NCI-H146 treated with DMSO at 0.1 percent for 48 hours (cell line): ENCODE data around the gene PDZD4.

Experiments used
- DNase-seq: peaks from one replicate; lab custom pipeline; 2025; ENCODE audit not compliant: unreplicated experiment; lab: John Stamatoyannopoulos, UW

Gene PDZD4

DNA sequence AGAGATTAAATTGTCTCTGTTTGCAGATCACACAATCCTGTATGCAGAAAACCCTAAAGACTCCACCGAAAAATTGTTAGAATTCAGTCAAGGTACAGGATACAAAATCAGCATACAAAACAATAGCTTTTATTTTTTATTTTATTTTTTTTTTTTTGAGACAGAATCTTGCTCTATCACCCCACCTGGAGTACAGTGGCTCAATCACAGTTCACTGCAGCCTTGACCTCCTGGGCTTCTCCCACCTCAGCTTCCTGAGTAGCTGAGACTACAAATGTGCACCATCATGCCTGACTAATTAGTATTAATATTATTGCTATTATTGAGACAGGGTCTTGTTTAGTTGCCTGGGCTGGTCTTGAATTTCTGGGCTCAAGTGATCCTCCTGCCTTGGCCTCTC, 75.2 kb downstream of the PDZD4 start:
- DNase-seq, result no peak
